Ovary (tissue), 3 donors: Measurements from ENCODE around the gene GRK5.

Experiments
- CTCF ChIP-seq, 3 donors: fragments of 450-650 bp in 2 of 3; fragments of 200-600 bp in 1 of 3; IDR thresholded peaks; one replicate each; pipeline versions ENCODE4 v1.5.1 to v1.8.0; 2016 to 2022; ENCODE audit warnings: antibody characterized with exemption in 3 of 3, mild to moderate bottlenecking in 1 of 3
- EP300 ChIP-seq: sonication (generic); formaldehyde crosslinking; IDR thresholded peaks from one replicate; pipeline ENCODE4 v1.6.1; 2017; ENCODE audit warnings: antibody characterized with exemption
- donor health status: DM: no; HTN: no; CAD: no.

- no peak for TF ChIP-seq CTCF (IDR thresholded peaks at IDR 0.05)
- no peak for TF ChIP-seq EP300
Measured at GRCh38 chr10:119161680-119162451, 45.5 kb upstream of the GRK5 start.
